ENCODE measurements around the gene DTNA. TPM values are rescaled to one million over a fixed set of nuclear protein-coding genes. Genes with fewer than 3 reads are reported as not detected.

Gene DTNA
- total and polyA plus RNA-seq, 2 of the 8 experiments (the other 6 are each of a cell fraction or from before 2014, with no cell fraction given), result 30.2 to 32.7 TPM

- Histone ChIP-seq H2BK5ac (ENCODE audit: low read depth, low read length) (no peak overlapping the region), H3K4ac (replicated peaks; ENCODE audit: insufficient read length, low read depth, low read length) (no peak overlapping the region), H3K36me3 (ENCODE audit: control insufficient read depth in 2 of 4, insufficient read depth in 4 of 4, low read length in 3 of 4) (no peaks in the 10 kb centered on the region), H2AK5ac (ENCODE audit: low read depth, low read length) (no peak overlapping the region), H2BK120ac (replicated peaks; ENCODE audit: low read depth, low read length) (no peak overlapping the region), H3K14ac (ENCODE audit: insufficient read length) (no peak overlapping the region), H3K4me1 (replicated peaks in 1 of 4; ENCODE audit: control insufficient read depth in 3 of 4, insufficient read depth in 4 of 4, low read length in 3 of 4) (peaks cover 0 to 12% (median 4%) of the 10 kb centered on the region in 4 experiments; a peak in 3 of 7 replicates), H3K79me1 (ENCODE audit: low read depth, low read length) (no peaks in the 10 kb centered on the region), H2AFZ (ENCODE audit: low read length) (no peak overlapping the region), H3K23me2 (ENCODE audit: low read depth, low read length) (no peaks in the 10 kb centered on the region), H3K27me3 (replicated peaks in 1 of 4; ENCODE audit: control insufficient read depth in 3 of 4, extremely low read depth in 1 of 4, insufficient read depth in 3 of 4, low read length in 3 of 4) (no peaks in the 10 kb centered on the region), H3K4me3 (ENCODE audit: extremely low read depth in 1 of 4, insufficient read depth in 2 of 4, low read depth in 3 of 4, low read length in 4 of 4) (no peak overlapping the region), H3K4me2 (ENCODE audit: insufficient read depth in 1 of 2, low read depth in 2 of 2, low read length in 2 of 2) (no peak overlapping the region), H3K79me2 (ENCODE audit: control insufficient read depth in 1 of 2, insufficient read depth in 2 of 2, low read length in 2 of 2) (no peaks in the 10 kb centered on the region), H3K9ac (replicated peaks in 1 of 4; ENCODE audit: extremely low read depth in 1 of 4, low read depth in 3 of 4, low read length in 3 of 4) (no peak overlapping the region), H2BK12ac (ENCODE audit: low read depth, low read length) (no peak overlapping the region), H4K20me1 (replicated peaks in 1 of 2; ENCODE audit: control insufficient read depth in 1 of 2, insufficient read depth in 2 of 2, low read length in 2 of 2) (no peaks in the 10 kb centered on the region), H2BK15ac (ENCODE audit: low read length) (no peak overlapping the region), H3K27ac (ENCODE audit: low read depth, low read length) (no peak overlapping the region), H3K23ac (ENCODE audit: insufficient read length) (no peak overlapping the region), H2BK20ac (ENCODE audit: low read length) (no peak overlapping the region), H4K8ac (ENCODE audit: extremely low read depth, insufficient read depth, low read length) (no peak overlapping the region), H3K56ac (replicated peaks; ENCODE audit: insufficient read length, low read depth, low read length) (no peak overlapping the region), H4K91ac (replicated peaks; ENCODE audit: insufficient read length, low read length) (no peak overlapping the region), H3K9me3 (ENCODE audit: insufficient read depth in 2 of 2, low read depth in 1 of 2, low read length in 1 of 2) (peaks cover 0 to 4% of the 10 kb centered on the region in 2 experiments; a peak in 2 of 4 replicates), H3K18ac (ENCODE audit: extremely low read depth, low read length) (no peak overlapping the region), H4K5ac (ENCODE audit: insufficient read length, low read depth, low read length) (no peak overlapping the region)
- DNase-seq (ENCODE audit: low read depth in 1 of 2, low spot score in 2 of 2) (no peak), FAIRE-seq (no peak)
- ChIA-PET CTCF (ENCODE audit: partially characterized antibody) (interaction anchor here (0.9 to 1.6 kb wide), 4 partner anchors 26 to 39 kb away, joined by 3 to 6 read pairs (median 4); no protein-coding TSS in a partner anchor), POLR2A (ENCODE audit: partially characterized antibody) (no interaction called here)
- TF ChIP-seq CBX8 (IDR thresholded peaks at IDR 0.05; ENCODE audit: borderline replicate concordance, low read depth, low read length) (no peak), CEBPB (IDR thresholded peaks at IDR 0.05; ENCODE audit: low read depth, low read length) (no peak), SAP30 (IDR thresholded peaks at IDR 0.05; ENCODE audit: insufficient read depth, insufficient replicate concordance, low read length) (no peak)
Observed at GRCh38 chr18:34841891-34842290, 131.8 kb downstream of the DTNA start.
